GM10248 (cell line): ENCODE results near the gene GIMAP7.
"Not testable (repeated sequence)": the region's sequence is repeated elsewhere in the genome, so short reads cannot be mapped to it uniquely, and the experiment has no call there.

Experiments
- CTCF ChIA-PET: fragments of 300-600 bp; sonication (Branson Sonifier 250); formaldehyde crosslinking; extraction: SDS; loops from one replicate; lab custom pipeline; 2021; ENCODE audit warnings: antibody characterized with exemption; lab: Yijun Ruan, JAX
- POLR2A ChIA-PET: fragments of 350-650 bp; sonication (Branson Sonifier 250); formaldehyde crosslinking; extraction: SDS; loops from one replicate; lab custom pipeline; 2020; ENCODE audit warnings: antibody characterized with exemption; lab: Yijun Ruan, JAX
- DNase-seq: peaks from one replicate; pipeline ENCODE4 v3.0.0; 2012; ENCODE audit errors: extremely low spot score
- TF ChIP-seq, protein P1 (sequence below): IDR thresholded peaks from 2 replicates; pipeline ENCODE4 v1.5.1; 2012; ENCODE audit warnings: mild to moderate bottlenecking, low read depth; ENCODE audit errors: extremely low read depth, missing control alignments, control extremely low read depth

The GIMAP7 gene

DNA sequence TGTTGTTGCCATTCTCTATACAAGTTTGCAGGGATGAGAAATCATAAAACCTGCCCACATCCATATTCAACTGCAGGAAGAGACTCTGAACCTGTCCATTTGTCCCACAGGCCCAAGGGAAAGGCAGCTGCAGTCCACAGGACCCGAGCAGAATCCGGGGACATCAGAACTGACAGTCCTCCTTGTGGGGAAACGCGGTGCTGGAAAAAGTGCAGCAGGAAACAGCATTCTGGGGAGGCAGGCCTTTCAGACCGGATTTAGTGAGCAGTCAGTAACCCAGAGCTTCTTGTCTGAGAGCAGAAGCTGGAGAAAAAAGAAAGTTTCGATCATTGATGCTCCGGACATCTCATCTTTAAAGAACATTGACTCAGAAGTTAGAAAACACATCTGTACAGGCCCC lies 40.8 kb upstream of the GIMAP7 start:
- no peak for DNase-seq
- ChIA-PET CTCF (interaction anchor here (1.2 to 3.5 kb wide), 3 partner anchors 8 to 27 kb away, joined by 3 to 13 read pairs (median 3); no protein-coding TSS in a partner anchor), POLR2A (no interaction called here)
- TF ChIP-seq, protein P1, sequence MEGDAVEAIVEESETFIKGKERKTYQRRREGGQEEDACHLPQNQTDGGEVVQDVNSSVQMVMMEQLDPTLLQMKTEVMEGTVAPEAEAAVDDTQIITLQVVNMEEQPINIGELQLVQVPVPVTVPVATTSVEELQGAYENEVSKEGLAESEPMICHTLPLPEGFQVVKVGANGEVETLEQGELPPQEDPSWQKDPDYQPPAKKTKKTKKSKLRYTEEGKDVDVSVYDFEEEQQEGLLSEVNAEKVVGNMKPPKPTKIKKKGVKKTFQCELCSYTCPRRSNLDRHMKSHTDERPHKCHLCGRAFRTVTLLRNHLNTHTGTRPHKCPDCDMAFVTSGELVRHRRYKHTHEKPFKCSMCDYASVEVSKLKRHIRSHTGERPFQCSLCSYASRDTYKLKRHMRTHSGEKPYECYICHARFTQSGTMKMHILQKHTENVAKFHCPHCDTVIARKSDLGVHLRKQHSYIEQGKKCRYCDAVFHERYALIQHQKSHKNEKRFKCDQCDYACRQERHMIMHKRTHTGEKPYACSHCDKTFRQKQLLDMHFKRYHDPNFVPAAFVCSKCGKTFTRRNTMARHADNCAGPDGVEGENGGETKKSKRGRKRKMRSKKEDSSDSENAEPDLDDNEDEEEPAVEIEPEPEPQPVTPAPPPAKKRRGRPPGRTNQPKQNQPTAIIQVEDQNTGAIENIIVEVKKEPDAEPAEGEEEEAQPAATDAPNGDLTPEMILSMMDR = no peak

DNA sequence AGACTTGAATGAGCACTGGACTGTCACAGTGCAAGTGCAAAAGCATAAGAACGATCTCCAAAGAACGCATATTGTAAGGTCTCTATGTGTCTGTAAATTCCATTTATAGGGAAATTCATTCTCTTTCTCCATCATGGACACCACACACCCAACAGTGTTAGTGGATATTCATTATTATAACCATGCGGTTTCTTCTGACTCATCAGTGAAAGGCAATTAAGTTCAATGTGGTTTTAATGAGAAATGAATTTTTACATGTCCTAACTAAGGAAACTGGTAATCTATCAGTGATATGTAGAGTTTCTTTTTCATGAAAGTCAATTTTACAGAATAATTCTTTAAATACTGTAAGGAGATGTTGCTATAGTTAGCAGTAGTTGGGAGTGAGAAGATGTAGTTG lies 38.4 kb upstream of the GIMAP7 start:
- DNase-seq = no peak
- POLR2A ChIA-PET = no interaction called here
- CTCF ChIA-PET = interaction anchor here (3.5 kb wide), 1 partner anchor 11 kb away, joined by 13 read pairs; no protein-coding TSS in a partner anchor
- TF ChIP-seq, protein P1 = no peak

DNA sequence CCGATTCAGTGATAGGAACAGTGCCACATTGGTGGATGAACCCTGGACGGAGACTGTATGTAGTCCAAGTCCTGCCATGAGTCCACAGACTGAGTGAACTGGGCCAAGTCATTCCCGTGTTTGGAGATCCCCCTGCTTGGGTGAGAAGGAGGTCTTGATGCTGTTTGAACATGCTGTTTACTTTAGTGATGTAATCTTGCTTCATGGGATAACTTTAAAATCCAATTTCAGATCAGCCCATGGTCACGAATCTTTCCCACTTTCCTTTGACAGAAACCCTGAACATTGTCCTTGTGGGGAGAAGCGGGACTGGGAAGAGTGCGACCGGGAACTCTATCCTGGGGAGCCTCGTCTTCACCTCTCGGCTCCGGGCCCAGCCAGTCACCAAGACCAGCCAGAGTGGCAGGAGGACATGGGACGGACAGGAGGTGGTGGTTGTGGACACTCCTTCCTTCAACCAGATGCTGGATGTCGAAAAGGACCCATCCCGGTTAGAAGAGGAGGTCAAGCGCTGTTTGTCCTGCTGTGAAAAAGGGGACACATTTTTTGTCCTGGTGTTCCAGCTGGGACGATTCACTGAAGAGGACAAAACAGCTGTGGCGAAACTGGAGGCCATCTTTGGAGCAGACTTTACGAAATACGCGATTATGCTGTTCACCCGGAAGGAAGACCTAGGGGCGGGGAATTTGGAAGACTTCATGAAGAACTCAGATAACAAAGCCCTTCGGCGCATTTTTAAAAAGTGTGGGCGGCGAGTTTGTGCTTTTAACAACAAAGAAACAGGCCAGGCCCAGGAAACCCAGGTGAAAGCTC lies 37.6 kb upstream of the GIMAP7 start:
- CTCF ChIA-PET = interaction anchor here (3.5 kb wide), 1 partner anchor 11 kb away, joined by 13 read pairs; no protein-coding TSS in a partner anchor

DNA sequence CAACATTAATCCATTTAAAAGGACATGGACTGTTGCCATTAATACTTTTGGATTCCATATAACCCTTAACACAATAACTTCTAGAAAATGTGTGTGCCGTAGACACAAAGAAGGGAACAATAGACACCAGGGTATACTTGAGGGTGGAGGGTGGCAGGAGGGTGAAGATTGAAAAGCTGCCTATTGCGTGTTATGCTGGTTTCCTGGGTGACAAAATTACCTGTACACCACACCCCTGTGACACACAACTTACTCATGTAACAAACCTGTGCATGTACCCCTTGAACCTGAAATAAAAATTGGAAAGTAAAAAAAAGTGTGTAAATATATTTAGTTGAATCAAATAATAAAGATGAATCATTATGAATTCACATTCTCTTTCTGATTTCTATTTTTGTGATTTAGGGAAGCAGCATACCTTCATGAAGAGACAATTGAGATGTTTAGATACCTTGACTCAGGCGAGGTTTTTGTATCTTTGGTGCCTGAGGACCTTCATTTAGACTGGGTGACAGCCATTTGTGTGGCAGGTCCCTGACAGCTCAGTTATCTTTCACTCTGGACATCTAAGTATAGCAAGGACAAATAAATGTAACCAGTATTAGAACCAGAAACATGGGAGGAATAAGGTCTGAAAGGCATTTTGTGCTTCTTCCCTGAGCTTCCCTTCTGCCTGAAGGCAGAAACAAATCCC lies 35.5 kb upstream of the GIMAP7 start:
- CTCF ChIA-PET = interaction anchor here (1.4 kb wide), 1 partner anchor 54 kb away, joined by 3 read pairs; no protein-coding TSS in a partner anchor
- TF ChIP-seq, protein P1 = no peak
- POLR2A ChIA-PET = no interaction called here
- no peak for DNase-seq

More for the DNA sequence above, 37.6 kb upstream of the GIMAP7 start:
- TF ChIP-seq, protein P1 = no peak
- POLR2A ChIA-PET = no interaction called here
- DNase-seq = no peak

DNA sequence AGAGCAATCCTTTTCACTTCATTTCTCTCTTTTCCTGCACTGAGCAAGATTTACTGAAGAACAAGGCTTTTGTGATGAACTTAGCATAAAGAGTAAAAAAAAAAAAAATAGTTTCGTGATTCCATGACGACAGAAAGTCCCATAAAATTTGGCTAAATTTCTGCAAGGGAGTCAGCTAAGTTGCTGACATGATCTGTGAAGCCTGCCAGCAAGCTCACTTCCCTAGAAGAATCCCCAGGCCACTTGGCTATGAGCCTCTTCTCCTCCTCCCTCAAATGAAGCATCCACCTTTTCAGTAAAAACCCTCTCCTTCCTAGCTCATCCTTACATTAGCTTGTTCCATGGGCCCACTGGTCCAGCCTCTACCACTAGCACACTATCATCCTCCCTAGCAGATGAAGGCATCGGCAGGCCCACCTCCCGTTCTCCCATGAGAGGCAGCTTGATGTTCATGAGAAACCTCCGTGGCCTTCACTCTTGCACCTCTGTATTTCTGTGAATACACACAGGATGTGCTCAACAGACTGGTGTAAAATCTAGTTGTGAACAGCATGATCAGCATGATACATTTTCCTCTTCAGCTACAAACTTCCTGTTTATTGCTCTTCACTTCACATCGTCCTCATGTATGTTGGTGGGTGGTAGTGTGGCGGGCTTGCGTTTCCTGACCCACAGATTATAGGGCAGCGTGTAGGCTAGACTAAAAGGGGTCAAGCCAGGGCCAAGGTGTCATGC lies 33.3 kb upstream of the GIMAP7 start:
- TF ChIP-seq, protein P1 = no peak
- ChIA-PET POLR2A (no interaction called here), CTCF (interaction anchor here (1.1 kb wide), 1 partner anchor 18 kb away, joined by 3 read pairs; no protein-coding TSS in a partner anchor)
- DNase-seq = no peak

DNA sequence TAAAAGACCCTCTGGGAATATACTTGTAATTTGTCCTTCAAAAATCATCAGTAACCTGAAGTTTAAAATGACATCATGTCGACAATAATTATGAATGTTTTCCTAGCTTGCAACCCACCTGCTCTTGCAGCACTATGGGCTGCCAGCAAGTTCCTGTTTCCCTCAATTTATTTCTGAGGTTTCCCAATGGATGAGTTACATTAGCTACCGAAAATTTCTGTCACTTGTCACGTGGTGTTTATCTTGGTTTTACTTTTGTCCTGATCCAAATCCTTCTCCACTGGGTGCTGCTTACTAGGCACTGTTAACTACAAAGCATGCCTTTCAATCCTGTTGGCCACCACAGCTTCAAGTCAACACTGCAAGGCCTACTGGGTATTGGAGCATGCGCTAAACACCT lies 32.8 kb upstream of the GIMAP7 start:
- no peak for DNase-seq
- CTCF ChIA-PET = interaction anchor here (1.1 kb wide), 1 partner anchor 18 kb away, joined by 3 read pairs; no protein-coding TSS in a partner anchor
- TF ChIP-seq, protein P1 = no peak
- POLR2A ChIA-PET = no interaction called here

DNA sequence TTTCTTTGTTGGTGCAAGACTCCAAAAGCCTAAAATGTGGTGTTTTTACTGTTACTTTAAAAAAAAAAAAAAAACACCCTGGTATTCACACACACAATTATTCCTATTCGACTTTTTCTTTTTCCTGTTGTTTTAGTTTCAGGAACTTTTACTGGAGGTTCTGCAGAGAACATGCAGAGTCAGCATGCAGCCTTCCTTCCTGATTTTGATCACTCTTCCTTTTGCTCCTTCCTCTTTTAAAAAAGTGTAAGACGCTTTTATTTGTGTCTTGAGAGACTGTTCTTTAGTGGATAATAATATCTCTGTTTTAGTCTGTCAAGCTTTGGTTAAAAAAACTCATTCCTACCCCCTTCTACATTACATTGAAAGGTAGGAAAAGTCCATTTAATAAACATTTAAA lies 31.2 kb upstream of the GIMAP7 start:
- CTCF ChIA-PET, DNase-seq, POLR2A ChIA-PET: not testable (repeated sequence)

DNA sequence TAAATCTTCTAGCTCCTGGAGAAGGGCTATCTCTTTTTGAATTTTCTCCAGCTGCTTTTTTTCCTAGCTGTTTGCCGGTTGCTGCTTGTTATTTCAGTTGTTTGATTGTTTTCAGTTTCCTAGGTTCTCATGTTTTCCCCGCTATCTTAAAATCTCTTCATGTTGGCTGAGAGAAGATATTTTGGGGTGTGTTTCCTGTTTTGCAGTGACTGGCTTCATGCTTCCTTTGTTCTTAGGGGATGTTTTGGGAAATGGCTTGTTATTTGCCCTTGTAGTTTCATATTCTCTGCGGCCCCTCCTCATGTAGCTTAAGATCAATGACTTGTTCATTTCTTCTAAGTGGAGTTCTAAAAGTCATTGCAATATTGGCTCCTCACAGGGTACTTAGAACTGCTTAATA lies 30.6 kb upstream of the GIMAP7 start:
- DNase-seq, POLR2A ChIA-PET: not testable (repeated sequence)
- CTCF ChIA-PET = interaction anchor here (1.3 kb wide), 1 partner anchor 35 kb away, joined by 3 read pairs; no protein-coding TSS in a partner anchor
